Endodermal cell (in vitro differentiated cells): Measurements from ENCODE around the gene ACTN1. TPM values are rescaled to one million over a fixed set of nuclear protein-coding genes. Genes with fewer than 3 reads are reported as not detected.

ENCODE experiments used
- DNase-seq: peaks from one replicate; pipeline ENCODE4 v3.0.0-alpha.2; 2017
- H3K27ac ChIP-seq: 2 replicates; pipeline ENCODE4 v1.5.1; 2013; ENCODE audit warnings: mild to moderate bottlenecking, low read depth, low read length, moderate library complexity
- H3K27me3 ChIP-seq: 2 replicates; pipeline ENCODE4 v1.6.1; 2013; ENCODE audit warnings: mild to moderate bottlenecking, low read length, moderate library complexity; ENCODE audit not compliant: insufficient read depth, control insufficient read depth, poor library complexity, severe bottlenecking
- H3K36me3 ChIP-seq: 2 replicates; pipeline ENCODE4 v1.7.0; 2013; ENCODE audit warnings: mild to moderate bottlenecking, low read length, moderate library complexity; ENCODE audit not compliant: control insufficient read depth, insufficient read depth
- H3K4me1 ChIP-seq: one replicate; pipeline ENCODE4 v1.7.0; 2013; ENCODE audit warnings: low read length; ENCODE audit not compliant: control insufficient read depth, insufficient read depth
- H3K4me3 ChIP-seq: 2 replicates; pipeline ENCODE4 v1.5.1; 2013; ENCODE audit warnings: mild to moderate bottlenecking, low read length, moderate library complexity
- H3K9ac ChIP-seq: 2 replicates; pipeline ENCODE4 v1.6.1; 2013; ENCODE audit warnings: mild to moderate bottlenecking, low read length, moderate library complexity; ENCODE audit not compliant: poor library complexity, severe bottlenecking; ENCODE audit errors: extremely low read depth
- H3K9me3 ChIP-seq: 2 replicates; pipeline ENCODE4 v1.6.1; 2013; ENCODE audit warnings: mild to moderate bottlenecking, low read length, moderate library complexity; ENCODE audit not compliant: control insufficient read depth
- H3K27ac Mint-ChIP-seq: 2 replicates; pipeline ENCODE4 v1.8.0; 2020; ENCODE audit warnings: mixed read lengths
- H3K27me3 Mint-ChIP-seq: 2 replicates; pipeline ENCODE4 v1.8.0; 2021; ENCODE audit warnings: mild to moderate bottlenecking, mixed read lengths; ENCODE audit not compliant: insufficient read depth
- H3K36me3 Mint-ChIP-seq: 2 replicates; pipeline ENCODE4 v1.8.0; 2020; ENCODE audit warnings: low read depth, mixed read lengths
- H3K4me1 Mint-ChIP-seq: 2 replicates; pipeline ENCODE4 v1.8.0; 2020; ENCODE audit warnings: mixed read lengths
- H3K4me3 Mint-ChIP-seq: 2 replicates; pipeline ENCODE4 v1.8.0; 2020; ENCODE audit warnings: mild to moderate bottlenecking, moderate library complexity, mixed read lengths
- H3K9me3 Mint-ChIP-seq: 2 replicates; pipeline ENCODE4 v1.8.0; 2020; ENCODE audit warnings: mild to moderate bottlenecking, mixed read lengths
- CTCF ChIP-seq: fragments of 200-600 bp; sonication (generic); conservative IDR thresholded peaks from 2 replicates; pipeline ENCODE4 v1.5.0; 2021; ENCODE audit warnings: antibody characterized with exemption, mild to moderate bottlenecking
- WGBS, 2 experiments: methylation state at CpG; one replicate each; pipeline versions ENCODE4 v1.1.5 to v1.1.7; 2013; ENCODE audit warnings: missing lambda C conversion rate in 2 of 2, mixed read lengths in 1 of 2; ENCODE audit not compliant: insufficient coverage in 1 of 2, insufficient read length in 1 of 2; 5-methylcytosine and 5-hydroxymethylcytosine counted together
- total RNA-seq, 2 donors: library from RNA; stranded (reverse); fragmentation: NEBNext Ultra II Directional in 1 of 2; extraction: Animal tissue kit (Norgen Biotek cat#: 25700) in 1 of 2; gene quantifications; 2 replicates in 1 of 2; 3 replicates in 1 of 2; pipeline ENCODE4 v1.2.1, GENCODE V29; 2021

ACTN1 gene
- total RNA-seq, 2 donors from 2014 or later: 190 to 275 TPM

GRCh38 chr14:68952531-68953195 lies 26.4 kb downstream of the ACTN1 start:
- Mint-ChIP-seq H3K27ac (peak overlapping the region; percentile 61), H3K4me1 (peaks cover 57% of the 10 kb centered on the region), H3K27me3 (no peaks in the 10 kb centered on the region), H3K4me3 (no peak overlapping the region), H3K36me3 (peaks cover 38% of the 10 kb centered on the region), H3K9me3 (no peaks in the 10 kb centered on the region)
- Histone ChIP-seq H3K4me1 (peaks cover 8% of the 10 kb centered on the region), H3K9me3 (no peaks in the 10 kb centered on the region), H3K4me3 (no peak overlapping the region), H3K27me3 (no peaks in the 10 kb centered on the region), H3K36me3 (peaks cover 44% of the 10 kb centered on the region), H3K9ac (no peak overlapping the region), H3K27ac (no peak overlapping the region)
- TF ChIP-seq CTCF: no peak
- WGBS, 2 experiments: 93 to 94% methylated on average over 3 to 12 of the region's 12 CpGs
- DNase-seq: no peak

- H3K4me3 ChIP-seq: no peak overlapping the region
- Mint-ChIP-seq H3K36me3 (peaks cover 34% of the 10 kb centered on the region), H3K27me3 (no peaks in the 10 kb centered on the region), H3K4me3 (no peak overlapping the region), H3K27ac (peak overlapping the region; percentile 61), H3K4me1 (peaks cover 56% of the 10 kb centered on the region), H3K9me3 (no peaks in the 10 kb centered on the region)
- 93 to 98% methylated on average over 8 to 14 of the region's 14 CpGs for WGBS, 2 experiments
- no peak overlapping the region for H3K9ac ChIP-seq
- no peak for DNase-seq
- H3K36me3 ChIP-seq: peaks cover 37% of the 10 kb centered on the region
- no peak overlapping the region for H3K27ac ChIP-seq
- H3K4me1 ChIP-seq: peaks cover 5% of the 10 kb centered on the region
- H3K9me3 ChIP-seq: no peaks in the 10 kb centered on the region
- no peaks in the 10 kb centered on the region for H3K27me3 ChIP-seq
- no peak for TF ChIP-seq CTCF
These were observed 27.1 kb downstream of the ACTN1 start for GRCh38 chr14:68951800-68952530.

GRCh38 chr14:68951035-68951797 lies 27.9 kb downstream of the ACTN1 start:
- no peak overlapping the region for H3K4me3 ChIP-seq
- peaks cover 30% of the 10 kb centered on the region for H3K36me3 ChIP-seq
- Mint-ChIP-seq H3K4me1 (peaks cover 56% of the 10 kb centered on the region), H3K36me3 (peaks cover 30% of the 10 kb centered on the region), H3K9me3 (no peaks in the 10 kb centered on the region), H3K4me3 (no peak overlapping the region), H3K27ac (peak overlapping the region; percentile 55), H3K27me3 (no peaks in the 10 kb centered on the region)
- WGBS, 2 experiments: 95 to 96% methylated on average over 13 to 18 of the region's 19 CpGs
- no peaks in the 10 kb centered on the region for H3K9me3 ChIP-seq
- H3K4me1 ChIP-seq: peaks cover 9% of the 10 kb centered on the region
- TF ChIP-seq CTCF: no peak
- no peak overlapping the region for H3K27ac ChIP-seq
- H3K27me3 ChIP-seq: no peaks in the 10 kb centered on the region
- no peak for DNase-seq
- H3K9ac ChIP-seq: no peak overlapping the region
